IPS DF 6.9 (cell line): ENCODE measurements around the gene FOLR2.
"Not testable (repeated sequence)": the region's sequence is repeated elsewhere in the genome, so short reads cannot be mapped to it uniquely, and the experiment has no call there.

Source experiments
- DNase-seq: peaks from one replicate; pipeline ENCODE4 v3.0.0-alpha.2; 2013; ENCODE audit warnings: low read depth, low spot score
- H3K27ac ChIP-seq: one replicate; pipeline ENCODE4 v1.5.1; 2013; ENCODE audit warnings: low read length, control low read depth
- H3K27me3 ChIP-seq: 2 replicates; pipeline ENCODE4 v1.6.1; 2013; ENCODE audit warnings: mild to moderate bottlenecking, low read length; ENCODE audit not compliant: control insufficient read depth, insufficient read depth
- H3K36me3 ChIP-seq: 2 replicates; pipeline ENCODE4 v1.6.1; 2013; ENCODE audit warnings: low read length; ENCODE audit not compliant: control insufficient read depth, insufficient read depth
- H3K4me1 ChIP-seq: 2 replicates; pipeline ENCODE4 v1.6.1; 2013; ENCODE audit warnings: low read length; ENCODE audit not compliant: control insufficient read depth, insufficient read depth
- H3K4me3 ChIP-seq: 2 replicates; pipeline ENCODE4 v1.5.1; 2013; ENCODE audit warnings: mild to moderate bottlenecking, low read length
- H3K9me3 ChIP-seq: 2 replicates; pipeline ENCODE4 v1.6.1; 2013; ENCODE audit warnings: low read length, inconsistent platforms; ENCODE audit not compliant: control insufficient read depth, insufficient read depth
- WGBS: extraction: QIAGEN DNeasy Blood & Tissue Kit; methylation state at CpG from one replicate; pipeline ENCODE4 v1.1.7; 2013; ENCODE audit warnings: mixed read lengths, missing lambda C conversion rate; ENCODE audit not compliant: insufficient read length, insufficient coverage; 5-methylcytosine and 5-hydroxymethylcytosine counted together

Gene FOLR2

GRCh38 chr11:72253392-72253791 lies 36.8 kb downstream of the FOLR2 start:
- DNase-seq, result no peak
- no peaks in the 10 kb centered on the region for H3K27me3 ChIP-seq
- H3K4me1 ChIP-seq, result no peaks in the 10 kb centered on the region
- WGBS, result no CpG with 5 or more reads among the region's 3 CpGs
- no peaks in the 10 kb centered on the region for H3K36me3 ChIP-seq
- H3K4me3 ChIP-seq, result no peak overlapping the region
- no peaks in the 10 kb centered on the region for H3K9me3 ChIP-seq
- no peak overlapping the region for H3K27ac ChIP-seq

DNA sequence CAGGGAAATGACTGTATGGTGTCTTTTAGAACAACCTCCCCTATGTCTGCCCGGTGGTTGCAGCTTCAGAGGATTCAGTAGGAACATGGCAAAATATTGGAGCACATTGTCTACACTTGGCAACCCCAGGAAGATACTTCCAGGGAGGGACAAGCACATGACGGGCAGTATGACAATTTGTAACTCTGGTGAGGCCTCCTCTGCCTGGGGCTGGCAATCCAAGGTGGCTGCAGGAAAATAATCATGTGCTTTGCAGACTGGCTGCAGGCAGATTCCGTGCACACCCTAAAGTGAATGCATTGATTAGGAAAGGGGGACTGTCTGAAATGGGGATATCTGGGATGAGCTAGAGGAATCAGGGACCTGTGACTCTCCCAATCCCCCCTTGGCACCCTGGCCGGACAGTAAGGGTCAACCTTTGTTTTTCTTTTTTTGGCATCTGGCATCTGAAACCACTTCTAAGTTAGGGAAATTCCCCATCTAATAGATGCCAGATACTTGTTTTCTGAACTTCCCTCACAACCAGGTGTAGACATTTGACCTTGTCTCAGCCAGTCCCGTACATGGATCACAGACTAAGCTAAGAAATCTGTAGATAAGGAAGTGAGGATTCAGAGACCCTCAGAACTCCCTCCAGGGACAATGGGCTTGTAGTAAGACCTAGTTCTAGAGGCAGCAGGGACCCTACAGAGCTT lies 37.9 kb downstream of the FOLR2 start:
- no CpG with 5 or more reads among the region's 5 CpGs for WGBS
- H3K36me3 ChIP-seq, result no peaks in the 10 kb centered on the region
- DNase-seq, result no peak
- H3K27me3 ChIP-seq, result no peaks in the 10 kb centered on the region
- H3K4me3 ChIP-seq, result no peak overlapping the region
- no peak overlapping the region for H3K27ac ChIP-seq
- no peaks in the 10 kb centered on the region for H3K4me1 ChIP-seq
- H3K9me3 ChIP-seq, result no peaks in the 10 kb centered on the region

DNA sequence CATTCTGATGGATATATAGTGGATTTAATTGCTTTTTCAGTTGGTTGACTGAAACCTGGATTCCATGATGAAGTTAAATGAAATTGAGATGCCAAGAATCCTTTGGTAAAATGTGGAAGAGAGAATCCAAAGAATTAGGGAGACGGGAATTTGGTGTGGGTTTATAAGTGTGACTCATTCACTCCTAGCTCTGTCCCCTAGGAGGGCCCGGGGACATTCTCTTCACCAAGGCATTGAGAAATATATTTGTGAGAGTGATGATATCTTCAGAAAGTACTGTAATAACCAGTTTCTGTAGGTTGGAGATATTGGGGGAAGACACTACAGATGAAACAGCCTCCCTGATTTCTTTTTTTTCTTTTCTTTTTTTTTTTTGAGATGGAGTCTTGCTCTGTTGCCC lies 41.0 kb downstream of the FOLR2 start:
- no peak overlapping the region for H3K4me3 ChIP-seq
- no peaks in the 10 kb centered on the region for H3K27me3 ChIP-seq
- no peak for DNase-seq
- H3K4me1 ChIP-seq, result no peaks in the 10 kb centered on the region
- no peaks in the 10 kb centered on the region for H3K36me3 ChIP-seq
- WGBS, result no CpG with 5 or more reads among the region's 2 CpGs
- H3K9me3 ChIP-seq, result no peaks in the 10 kb centered on the region
- no peak overlapping the region for H3K27ac ChIP-seq

GRCh38 chr11:72259490-72259889 lies 42.9 kb downstream of the FOLR2 start:
- H3K4me1 ChIP-seq, result no peaks in the 10 kb centered on the region
- H3K4me3 ChIP-seq, result no peak overlapping the region
- no peaks in the 10 kb centered on the region for H3K9me3 ChIP-seq
- no peak for DNase-seq
- WGBS, result no CpG with 5 or more reads among the region's 2 CpGs
- no peak overlapping the region for H3K27ac ChIP-seq
- H3K36me3 ChIP-seq, result no peaks in the 10 kb centered on the region
- no peaks in the 10 kb centered on the region for H3K27me3 ChIP-seq

GRCh38 chr11:72260574-72260973 lies 44.0 kb downstream of the FOLR2 start:
- no peak overlapping the region for H3K4me3 ChIP-seq

GRCh38 chr11:72263361-72263760 lies 46.8 kb downstream of the FOLR2 start:
- no CpG with 5 or more reads among the region's 4 CpGs for WGBS
- H3K36me3 ChIP-seq, result no peaks in the 10 kb centered on the region
- H3K27ac ChIP-seq, result no peak overlapping the region
- no peaks in the 10 kb centered on the region for H3K27me3 ChIP-seq
- H3K4me3 ChIP-seq, result no peak overlapping the region
- DNase-seq, result no peak
- H3K9me3 ChIP-seq, result no peaks in the 10 kb centered on the region
- H3K4me1 ChIP-seq, result no peaks in the 10 kb centered on the region

More at GRCh38 chr11:72260574-72260973, 44.0 kb downstream of the FOLR2 start:
- H3K9me3 ChIP-seq, result no peaks in the 10 kb centered on the region
- WGBS, result no CpG with 5 or more reads among the region's 5 CpGs
- no peak overlapping the region for H3K27ac ChIP-seq
- no peaks in the 10 kb centered on the region for H3K4me1 ChIP-seq
- DNase-seq, result no peak
- no peaks in the 10 kb centered on the region for H3K36me3 ChIP-seq
- no peaks in the 10 kb centered on the region for H3K27me3 ChIP-seq

GRCh38 chr11:72265951-72266350 lies 49.4 kb downstream of the FOLR2 start:
- no peaks in the 10 kb centered on the region for H3K36me3 ChIP-seq
- no peak for DNase-seq
- H3K27me3 ChIP-seq, result no peaks in the 10 kb centered on the region
- no peak overlapping the region for H3K4me3 ChIP-seq
- H3K4me1 ChIP-seq, result no peaks in the 10 kb centered on the region
- H3K9me3 ChIP-seq, result no peaks in the 10 kb centered on the region
- H3K27ac ChIP-seq, result no peak overlapping the region

DNA sequence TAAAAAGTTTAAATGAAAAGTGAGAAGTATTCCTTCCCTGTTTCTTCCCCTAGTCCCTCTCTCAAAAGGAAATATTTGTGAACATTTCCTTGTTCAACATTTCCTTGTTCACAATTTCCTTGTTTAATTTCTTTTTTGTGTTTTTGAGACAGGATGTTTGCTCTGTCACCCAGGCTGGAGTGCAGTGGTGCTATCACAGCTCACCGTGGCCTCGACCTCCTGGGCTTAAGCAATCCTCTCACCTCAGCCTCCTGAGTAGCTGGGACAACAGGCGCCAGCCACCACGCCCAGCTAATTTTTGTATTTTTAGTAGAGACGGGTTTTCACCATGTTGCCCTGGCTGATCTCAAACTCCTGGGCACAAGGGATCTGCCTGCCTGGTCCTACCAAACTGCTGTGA lies 50.4 kb downstream of the FOLR2 start:
- not testable (repeated sequence) for H3K9me3 ChIP-seq, H3K4me3 ChIP-seq, DNase-seq, H3K27me3 ChIP-seq, H3K4me1 ChIP-seq, H3K36me3 ChIP-seq, H3K27ac ChIP-seq
- WGBS, result no CpG with 5 or more reads among the region's 5 CpGs

DNA sequence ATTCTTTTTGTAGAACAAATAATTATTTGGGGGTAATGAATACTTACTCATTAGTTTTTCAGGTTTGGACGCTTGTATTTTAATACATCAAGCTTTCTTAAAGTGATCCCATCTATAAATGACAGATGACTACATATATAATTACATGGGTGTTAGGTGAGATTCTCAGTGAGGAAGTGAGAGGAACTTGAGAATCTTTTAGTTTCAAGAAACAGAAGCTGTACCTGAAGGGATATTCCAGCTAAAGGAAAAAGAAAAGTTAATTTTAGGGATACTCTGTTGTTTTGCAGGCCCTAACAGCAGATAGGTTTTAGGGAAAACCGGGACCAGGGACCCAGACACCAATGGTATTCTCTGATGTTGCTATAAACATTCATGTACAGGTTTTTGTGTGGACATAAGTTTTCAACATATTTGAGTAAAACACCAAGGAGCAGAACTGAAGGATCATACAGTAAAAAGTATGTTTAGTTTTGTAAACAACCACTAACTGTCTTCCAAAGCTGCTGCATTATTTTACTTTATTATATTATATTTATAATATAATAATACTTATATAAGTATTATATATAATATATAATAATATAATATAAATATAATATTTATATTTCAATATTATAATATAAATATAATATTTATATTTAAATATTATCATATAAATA lies 51.5 kb downstream of the FOLR2 start:
- Histone ChIP-seq H3K27ac (no peak overlapping the region), H3K4me3 (no peak overlapping the region), H3K27me3 (no peaks in the 10 kb centered on the region), H3K4me1 (no peaks in the 10 kb centered on the region), H3K9me3 (no peaks in the 10 kb centered on the region), H3K36me3 (no peaks in the 10 kb centered on the region)
- no peak for DNase-seq
- no CpG with 5 or more reads among the region's 2 CpGs for WGBS
